ENCODE results near the gene SZRD1.

DNA sequence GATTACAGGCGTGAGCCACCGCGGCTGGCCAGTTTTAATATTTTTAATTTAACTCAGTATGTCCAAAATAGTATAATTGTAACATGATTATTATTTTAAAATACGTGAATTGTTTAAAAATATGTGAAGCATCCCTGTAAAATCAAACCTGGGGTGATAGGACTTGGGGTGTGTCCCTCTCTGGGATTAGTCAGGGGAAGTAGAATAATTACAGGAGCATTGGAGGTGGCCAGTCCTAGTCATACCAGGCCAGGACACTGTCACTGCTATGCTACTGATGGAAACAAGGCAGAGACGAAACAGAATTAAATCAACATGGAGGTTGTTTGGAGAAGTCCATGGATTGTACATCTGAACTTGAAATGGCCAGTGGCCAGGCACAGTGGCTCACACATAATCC is 16.8 kb downstream of the SZRD1 start:
- TF ChIP-seq, protein P1, sequence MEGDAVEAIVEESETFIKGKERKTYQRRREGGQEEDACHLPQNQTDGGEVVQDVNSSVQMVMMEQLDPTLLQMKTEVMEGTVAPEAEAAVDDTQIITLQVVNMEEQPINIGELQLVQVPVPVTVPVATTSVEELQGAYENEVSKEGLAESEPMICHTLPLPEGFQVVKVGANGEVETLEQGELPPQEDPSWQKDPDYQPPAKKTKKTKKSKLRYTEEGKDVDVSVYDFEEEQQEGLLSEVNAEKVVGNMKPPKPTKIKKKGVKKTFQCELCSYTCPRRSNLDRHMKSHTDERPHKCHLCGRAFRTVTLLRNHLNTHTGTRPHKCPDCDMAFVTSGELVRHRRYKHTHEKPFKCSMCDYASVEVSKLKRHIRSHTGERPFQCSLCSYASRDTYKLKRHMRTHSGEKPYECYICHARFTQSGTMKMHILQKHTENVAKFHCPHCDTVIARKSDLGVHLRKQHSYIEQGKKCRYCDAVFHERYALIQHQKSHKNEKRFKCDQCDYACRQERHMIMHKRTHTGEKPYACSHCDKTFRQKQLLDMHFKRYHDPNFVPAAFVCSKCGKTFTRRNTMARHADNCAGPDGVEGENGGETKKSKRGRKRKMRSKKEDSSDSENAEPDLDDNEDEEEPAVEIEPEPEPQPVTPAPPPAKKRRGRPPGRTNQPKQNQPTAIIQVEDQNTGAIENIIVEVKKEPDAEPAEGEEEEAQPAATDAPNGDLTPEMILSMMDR (IDR thresholded peaks at IDR 0.05), result no peak
- TF ChIP-seq POLR2A (IDR thresholded peaks at IDR 0.05), result no peak
- TF ChIP-seq POLR2AphosphoS5 (IDR thresholded peaks at IDR 0.05), result no peak

Measured in breast epithelium (tissue), 3 donors.